HepG2 (cell line): ENCODE data around the gene ATN1. TPM values are rescaled to one million over a fixed set of nuclear protein-coding genes. Genes with fewer than 3 reads are reported as not detected.

Experiments
- ISX ChIP-seq: sonication (generic); formaldehyde crosslinking; conservative IDR thresholded peaks from 2 replicates; pipeline ENCODE4 v1.5.0; 2020; ENCODE audit warnings: missing genetic modification reagents
- NFRKB ChIP-seq: fragments of 450-650 bp; IDR thresholded peaks from 2 replicates; pipeline ENCODE4 v1.6.1; 2017
- RELA ChIP-seq: sonication (generic); formaldehyde crosslinking; IDR thresholded peaks from 2 replicates; pipeline ENCODE4 v1.4.0; 2020; ENCODE audit warnings: missing genetic modification reagents
- ZC3H4 ChIP-seq: sonication (generic); formaldehyde crosslinking; IDR thresholded peaks from 2 replicates; pipeline ENCODE4 v1.4.0; 2020; ENCODE audit warnings: missing genetic modification reagents, borderline replicate concordance
- ZNF572 ChIP-seq: sonication (generic); formaldehyde crosslinking; IDR thresholded peaks from 2 replicates; pipeline ENCODE4 v1.5.1; 2020; ENCODE audit warnings: mild to moderate bottlenecking, missing genetic modification reagents
- ZNF891 ChIP-seq: sonication (generic); formaldehyde crosslinking; IDR thresholded peaks from 2 replicates; pipeline ENCODE4 v1.5.0; 2020; ENCODE audit warnings: mild to moderate bottlenecking, missing genetic modification reagents
- polyA plus RNA-seq, 8 experiments: library from polyadenylated mRNA; depleted of rRNA in 3 of 8; stranded (reverse) in 7 of 8; unstranded in 1 of 8; fragments of >200 nt; fragmentation: Illumina TruSeq in 4 of 8; extraction: Trizol in 4 of 8; gene quantifications; 2 replicates each; pipeline versions ENCODE4 v1.2.1 to v1.2.3, GENCODE V29; 2011 to 2016; ENCODE audit warnings: low read depth in 4 of 8, missing spikeins in 1 of 8, mixed read lengths in 1 of 8; ENCODE audit not compliant: insufficient read depth in 1 of 8
- total RNA-seq, 5 experiments: library from RNA; depleted of rRNA; stranded (reverse); fragments of >200 nt; fragmentation: Illumina TruSeq; extraction: Trizol; gene quantifications; 2 replicates each; pipeline ENCODE4 v1.2.3, GENCODE V29; 2016; ENCODE audit warnings: low read depth in 1 of 5
- TF ChIP-seq, protein P1 (sequence below): sonication (generic); formaldehyde crosslinking; IDR thresholded peaks from 2 replicates; pipeline ENCODE4 v1.4.0; 2020; ENCODE audit warnings: missing genetic modification reagents
- TF ChIP-seq, protein P2 (sequence below): sonication (generic); formaldehyde crosslinking; IDR thresholded peaks from 2 replicates; pipeline ENCODE4 v1.5.0; 2020; ENCODE audit warnings: mild to moderate bottlenecking, missing genetic modification reagents
- TF ChIP-seq, protein P3 (sequence below): sonication (generic); formaldehyde crosslinking; IDR thresholded peaks from 2 replicates; pipeline ENCODE4 v1.8.0; 2022; ENCODE audit warnings: mild to moderate bottlenecking, missing genetic modification reagents; ENCODE audit not compliant: insufficient replicate concordance
- TF ChIP-seq, protein P4 (sequence below): sonication (generic); formaldehyde crosslinking; IDR thresholded peaks from 2 replicates; pipeline ENCODE4 v1.4.0; 2020; ENCODE audit warnings: mild to moderate bottlenecking, missing genetic modification reagents

Gene ATN1
- total and polyA plus RNA-seq, 2 of the 13 experiments (the other 11 are each of a cell fraction or from before 2014, with no cell fraction given) = 2.1 to 8.6 TPM

DNA sequence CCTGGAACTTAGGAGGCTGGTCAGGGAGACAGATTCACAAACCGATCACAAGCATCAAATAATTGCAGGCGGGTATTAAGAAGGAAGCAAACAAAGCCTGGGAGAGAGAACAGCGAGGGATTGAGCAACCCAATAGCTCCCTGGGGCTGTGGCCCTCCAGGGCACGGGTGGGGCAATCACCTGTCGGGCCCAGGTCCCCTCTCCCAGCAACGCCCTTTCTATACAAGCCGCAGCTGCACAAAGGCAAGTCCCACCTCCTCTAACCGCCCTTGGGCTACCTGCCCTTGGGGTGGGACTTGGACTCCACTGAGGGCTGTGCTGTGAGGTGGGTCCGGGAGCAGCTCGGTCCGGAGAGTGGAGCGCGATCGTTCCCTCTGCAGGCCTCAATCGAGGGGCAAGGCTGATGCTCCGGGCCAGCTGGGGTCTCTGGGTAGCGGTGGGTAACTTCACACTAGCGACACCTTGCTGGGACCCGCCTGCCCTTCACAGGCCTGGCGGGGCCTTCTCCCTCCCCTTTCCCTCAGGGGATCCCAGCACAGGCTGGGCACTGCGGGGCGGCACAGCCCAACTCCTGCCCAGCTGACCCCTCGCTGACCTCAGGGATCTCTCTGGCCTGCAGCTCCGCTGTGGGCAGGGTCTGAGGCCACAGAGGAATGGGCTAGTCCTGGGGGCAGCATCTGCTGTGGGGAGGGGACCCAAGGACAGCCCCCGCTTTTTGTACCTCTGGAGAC is 34.7 kb downstream of the ATN1 start (continued):
- TF ChIP-seq, protein P1, sequence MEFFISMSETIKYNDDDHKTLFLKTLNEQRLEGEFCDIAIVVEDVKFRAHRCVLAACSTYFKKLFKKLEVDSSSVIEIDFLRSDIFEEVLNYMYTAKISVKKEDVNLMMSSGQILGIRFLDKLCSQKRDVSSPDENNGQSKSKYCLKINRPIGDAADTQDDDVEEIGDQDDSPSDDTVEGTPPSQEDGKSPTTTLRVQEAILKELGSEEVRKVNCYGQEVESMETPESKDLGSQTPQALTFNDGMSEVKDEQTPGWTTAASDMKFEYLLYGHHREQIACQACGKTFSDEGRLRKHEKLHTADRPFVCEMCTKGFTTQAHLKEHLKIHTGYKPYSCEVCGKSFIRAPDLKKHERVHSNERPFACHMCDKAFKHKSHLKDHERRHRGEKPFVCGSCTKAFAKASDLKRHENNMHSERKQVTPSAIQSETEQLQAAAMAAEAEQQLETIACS (CRISPR knock-in tag) = no peak
- peak; percentile 89; the same call in 1 of the 2 replicates for TF ChIP-seq ZC3H4 (CRISPR knock-in tag)
- TF ChIP-seq, protein P2, sequence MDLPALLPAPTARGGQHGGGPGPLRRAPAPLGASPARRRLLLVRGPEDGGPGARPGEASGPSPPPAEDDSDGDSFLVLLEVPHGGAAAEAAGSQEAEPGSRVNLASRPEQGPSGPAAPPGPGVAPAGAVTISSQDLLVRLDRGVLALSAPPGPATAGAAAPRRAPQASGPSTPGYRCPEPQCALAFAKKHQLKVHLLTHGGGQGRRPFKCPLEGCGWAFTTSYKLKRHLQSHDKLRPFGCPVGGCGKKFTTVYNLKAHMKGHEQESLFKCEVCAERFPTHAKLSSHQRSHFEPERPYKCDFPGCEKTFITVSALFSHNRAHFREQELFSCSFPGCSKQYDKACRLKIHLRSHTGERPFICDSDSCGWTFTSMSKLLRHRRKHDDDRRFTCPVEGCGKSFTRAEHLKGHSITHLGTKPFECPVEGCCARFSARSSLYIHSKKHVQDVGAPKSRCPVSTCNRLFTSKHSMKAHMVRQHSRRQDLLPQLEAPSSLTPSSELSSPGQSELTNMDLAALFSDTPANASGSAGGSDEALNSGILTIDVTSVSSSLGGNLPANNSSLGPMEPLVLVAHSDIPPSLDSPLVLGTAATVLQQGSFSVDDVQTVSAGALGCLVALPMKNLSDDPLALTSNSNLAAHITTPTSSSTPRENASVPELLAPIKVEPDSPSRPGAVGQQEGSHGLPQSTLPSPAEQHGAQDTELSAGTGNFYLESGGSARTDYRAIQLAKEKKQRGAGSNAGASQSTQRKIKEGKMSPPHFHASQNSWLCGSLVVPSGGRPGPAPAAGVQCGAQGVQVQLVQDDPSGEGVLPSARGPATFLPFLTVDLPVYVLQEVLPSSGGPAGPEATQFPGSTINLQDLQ (CRISPR knock-in tag) = no peak; the same call in 1 of the 2 replicates
- no peak for TF ChIP-seq NFRKB
- no peak for TF ChIP-seq RELA (CRISPR knock-in tag)
- TF ChIP-seq, protein P3, sequence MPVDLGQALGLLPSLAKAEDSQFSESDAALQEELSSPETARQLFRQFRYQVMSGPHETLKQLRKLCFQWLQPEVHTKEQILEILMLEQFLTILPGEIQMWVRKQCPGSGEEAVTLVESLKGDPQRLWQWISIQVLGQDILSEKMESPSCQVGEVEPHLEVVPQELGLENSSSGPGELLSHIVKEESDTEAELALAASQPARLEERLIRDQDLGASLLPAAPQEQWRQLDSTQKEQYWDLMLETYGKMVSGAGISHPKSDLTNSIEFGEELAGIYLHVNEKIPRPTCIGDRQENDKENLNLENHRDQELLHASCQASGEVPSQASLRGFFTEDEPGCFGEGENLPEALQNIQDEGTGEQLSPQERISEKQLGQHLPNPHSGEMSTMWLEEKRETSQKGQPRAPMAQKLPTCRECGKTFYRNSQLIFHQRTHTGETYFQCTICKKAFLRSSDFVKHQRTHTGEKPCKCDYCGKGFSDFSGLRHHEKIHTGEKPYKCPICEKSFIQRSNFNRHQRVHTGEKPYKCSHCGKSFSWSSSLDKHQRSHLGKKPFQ (CRISPR knock-in tag) = no peak
- peak; percentile 30; the same call in 1 of the 2 replicates for TF ChIP-seq ZNF891
- TF ChIP-seq ZNF572 (CRISPR knock-in tag) = 0 out of 2 replicates have a peak, but pooled peaks have one; percentile 35
- no peak for TF ChIP-seq ISX (CRISPR knock-in tag)
- TF ChIP-seq, protein P4, sequence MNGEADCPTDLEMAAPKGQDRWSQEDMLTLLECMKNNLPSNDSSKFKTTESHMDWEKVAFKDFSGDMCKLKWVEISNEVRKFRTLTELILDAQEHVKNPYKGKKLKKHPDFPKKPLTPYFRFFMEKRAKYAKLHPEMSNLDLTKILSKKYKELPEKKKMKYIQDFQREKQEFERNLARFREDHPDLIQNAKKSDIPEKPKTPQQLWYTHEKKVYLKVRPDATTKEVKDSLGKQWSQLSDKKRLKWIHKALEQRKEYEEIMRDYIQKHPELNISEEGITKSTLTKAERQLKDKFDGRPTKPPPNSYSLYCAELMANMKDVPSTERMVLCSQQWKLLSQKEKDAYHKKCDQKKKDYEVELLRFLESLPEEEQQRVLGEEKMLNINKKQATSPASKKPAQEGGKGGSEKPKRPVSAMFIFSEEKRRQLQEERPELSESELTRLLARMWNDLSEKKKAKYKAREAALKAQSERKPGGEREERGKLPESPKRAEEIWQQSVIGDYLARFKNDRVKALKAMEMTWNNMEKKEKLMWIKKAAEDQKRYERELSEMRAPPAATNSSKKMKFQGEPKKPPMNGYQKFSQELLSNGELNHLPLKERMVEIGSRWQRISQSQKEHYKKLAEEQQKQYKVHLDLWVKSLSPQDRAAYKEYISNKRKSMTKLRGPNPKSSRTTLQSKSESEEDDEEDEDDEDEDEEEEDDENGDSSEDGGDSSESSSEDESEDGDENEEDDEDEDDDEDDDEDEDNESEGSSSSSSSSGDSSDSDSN = no peak
